ENCODE results near the gene TMPRSS3.

DNA sequence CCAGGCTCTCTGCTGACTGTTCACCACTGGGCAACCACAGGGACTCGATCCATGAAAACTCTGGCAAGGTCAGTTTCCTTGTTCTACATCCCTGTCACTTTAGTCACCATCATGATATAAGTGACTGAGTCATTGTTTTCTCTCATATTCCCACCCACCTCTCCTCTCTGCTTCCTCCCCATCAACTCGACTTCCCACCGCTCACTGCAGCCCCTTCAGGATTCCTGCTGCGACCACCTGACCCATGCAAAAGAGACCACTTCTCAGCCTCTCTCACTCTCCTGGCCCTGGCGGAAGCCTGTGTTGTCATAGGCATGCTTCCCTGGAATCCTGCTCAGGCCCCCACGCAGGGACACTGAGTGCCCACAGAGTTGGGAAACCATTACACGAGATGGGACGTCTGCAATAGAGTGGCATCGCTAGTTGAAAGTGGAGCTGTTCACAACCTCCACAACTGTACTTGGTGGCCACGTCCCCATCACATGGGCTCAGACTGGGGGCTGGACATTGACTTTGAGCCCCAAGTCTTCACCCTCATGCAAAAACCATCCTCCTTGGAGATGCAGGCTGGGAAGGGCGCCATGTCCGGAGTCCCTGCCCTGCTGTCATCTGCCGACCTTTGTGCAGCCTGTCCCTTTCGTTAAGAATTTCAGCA, 43.3 kb downstream of the TMPRSS3 start:
- TF ChIP-seq, protein P1, sequence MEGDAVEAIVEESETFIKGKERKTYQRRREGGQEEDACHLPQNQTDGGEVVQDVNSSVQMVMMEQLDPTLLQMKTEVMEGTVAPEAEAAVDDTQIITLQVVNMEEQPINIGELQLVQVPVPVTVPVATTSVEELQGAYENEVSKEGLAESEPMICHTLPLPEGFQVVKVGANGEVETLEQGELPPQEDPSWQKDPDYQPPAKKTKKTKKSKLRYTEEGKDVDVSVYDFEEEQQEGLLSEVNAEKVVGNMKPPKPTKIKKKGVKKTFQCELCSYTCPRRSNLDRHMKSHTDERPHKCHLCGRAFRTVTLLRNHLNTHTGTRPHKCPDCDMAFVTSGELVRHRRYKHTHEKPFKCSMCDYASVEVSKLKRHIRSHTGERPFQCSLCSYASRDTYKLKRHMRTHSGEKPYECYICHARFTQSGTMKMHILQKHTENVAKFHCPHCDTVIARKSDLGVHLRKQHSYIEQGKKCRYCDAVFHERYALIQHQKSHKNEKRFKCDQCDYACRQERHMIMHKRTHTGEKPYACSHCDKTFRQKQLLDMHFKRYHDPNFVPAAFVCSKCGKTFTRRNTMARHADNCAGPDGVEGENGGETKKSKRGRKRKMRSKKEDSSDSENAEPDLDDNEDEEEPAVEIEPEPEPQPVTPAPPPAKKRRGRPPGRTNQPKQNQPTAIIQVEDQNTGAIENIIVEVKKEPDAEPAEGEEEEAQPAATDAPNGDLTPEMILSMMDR (IDR thresholded peaks at IDR 0.05), result no peak
- TF ChIP-seq POLR2A (IDR thresholded peaks at IDR 0.05), result no peak

Measured in heart left ventricle (tissue), 13 donors.